K562 (cell line): ENCODE measurements around the gene PRR11. TPM values are rescaled to one million over a fixed set of nuclear protein-coding genes. Genes with fewer than 3 reads are reported as not detected.
A peak's percentile ranks its signal among the peaks of the same experiment; 100 is the strongest.

Source experiments
- ARHGAP35 ChIP-seq: fragments of 450-650 bp; IDR thresholded peaks from 2 replicates; pipeline ENCODE4 v1.6.1; 2018; ENCODE audit not compliant: partially characterized antibody
- ATF2 ChIP-seq: sonication (generic); formaldehyde crosslinking; IDR thresholded peaks from 2 replicates; pipeline ENCODE4 v1.8.1; 2022; ENCODE audit warnings: missing genetic modification reagents
- HCFC1 ChIP-seq: IDR thresholded peaks from 2 replicates; pipeline ENCODE4 v1.6.1; 2012; ENCODE audit warnings: low read depth, low read length, improper control_type of control experiment
- HLTF ChIP-seq: fragments of 450-650 bp; IDR thresholded peaks from 2 replicates; pipeline ENCODE4 v1.6.1; 2016
- HNRNPK ChIP-seq: fragments of 200-400 bp; formaldehyde crosslinking; IDR thresholded peaks from one replicate; pipeline ENCODE4 v1.6.1; 2018; ENCODE audit warnings: mild to moderate bottlenecking, low read depth, low read length; ENCODE audit not compliant: poor library complexity, severe bottlenecking
- KLF1 ChIP-seq: fragments of 450-650 bp; IDR thresholded peaks from 2 replicates; pipeline ENCODE4 v1.6.1; 2016; ENCODE audit warnings: missing genetic modification characterization, missing compliant biosample characterization
- MCM5 ChIP-seq: fragments of 450-650 bp; IDR thresholded peaks from 2 replicates; pipeline ENCODE4 v1.6.1; 2016; ENCODE audit warnings: low read depth
- MEIS2 ChIP-seq: fragments of 450-650 bp; IDR thresholded peaks from 2 replicates; pipeline ENCODE4 v1.6.1; 2014; ENCODE audit warnings: mild to moderate bottlenecking; ENCODE audit not compliant: partially characterized antibody
- MXI1 ChIP-seq: IDR thresholded peaks from 2 replicates; pipeline ENCODE4 v1.6.1; 2011; ENCODE audit warnings: low read depth, mild to moderate bottlenecking, improper control_type of control experiment, low read length
- NFIX ChIP-seq: fragments of 250-450 bp; sonication (Bioruptor Pico); IDR thresholded peaks from 2 replicates; pipeline ENCODE4 v1.4.0; 2020; ENCODE audit warnings: low read depth, mild to moderate bottlenecking, moderate library complexity
- NKRF ChIP-seq: fragments of 450-650 bp; IDR thresholded peaks from 2 replicates; pipeline ENCODE4 v1.6.1; 2016; ENCODE audit warnings: borderline replicate concordance
- NR2C2 ChIP-seq, 2 experiments: fragments of 200-800 bp in 1 of 2; sonication (Bioruptor generic) in 1 of 2; sonication (generic) in 1 of 2; formaldehyde crosslinking in 1 of 2; IDR thresholded peaks; 2 replicates each; pipeline versions ENCODE4 v1.6.1 to v1.8.0; 2016 to 2022; ENCODE audit warnings: mild to moderate bottlenecking in 1 of 2, missing compliant biosample characterization in 1 of 2, missing genetic modification characterization in 1 of 2, missing genetic modification reagents in 1 of 2
- NUFIP1 ChIP-seq: fragments of 450-650 bp; IDR thresholded peaks from 2 replicates; pipeline ENCODE4 v1.6.1; 2018; ENCODE audit not compliant: partially characterized antibody
- PHF21A ChIP-seq: fragments of 450-650 bp; IDR thresholded peaks from 2 replicates; pipeline ENCODE4 v1.6.1; 2017; ENCODE audit warnings: low read depth, borderline replicate concordance
- POLR2G ChIP-seq: fragments of 200-400 bp; formaldehyde crosslinking; IDR thresholded peaks from 2 replicates; pipeline ENCODE4 v1.6.1; 2017; ENCODE audit warnings: low read depth, mild to moderate bottlenecking, antibody characterized with exemption, low read length, moderate library complexity
- POLR3G ChIP-seq: IDR thresholded peaks from 2 replicates; pipeline ENCODE4 v1.6.1; 2011; ENCODE audit not compliant: insufficient read length, insufficient replicate concordance; ENCODE audit errors: extremely low read depth
- RBM25 ChIP-seq: fragments of 200-400 bp; formaldehyde crosslinking; IDR thresholded peaks from 2 replicates; pipeline ENCODE4 v1.6.1; 2018; ENCODE audit warnings: low read length, low read depth, moderate library complexity; ENCODE audit not compliant: severe bottlenecking
- SMAD4 ChIP-seq: fragments of 250-450 bp; sonication (Bioruptor Pico); conservative IDR thresholded peaks from 2 replicates; pipeline ENCODE4 v1.8.0; 2021; ENCODE audit warnings: inconsistent platforms, mild to moderate bottlenecking, moderate library complexity
- SMARCE1 ChIP-seq: fragments of 450-650 bp; IDR thresholded peaks from 2 replicates; pipeline ENCODE4 v1.7.1; 2016; ENCODE audit warnings: mild to moderate bottlenecking
- SP1 ChIP-seq: sonication (generic); formaldehyde crosslinking; IDR thresholded peaks from 2 replicates; pipeline ENCODE4 v1.8.1; 2022; ENCODE audit warnings: mild to moderate bottlenecking, missing genetic modification reagents
- U2AF2 ChIP-seq: fragments of 200-400 bp; formaldehyde crosslinking; optimal IDR thresholded peaks from 2 replicates; pipeline ENCODE3; 2017; ENCODE audit warnings: low read depth, mild to moderate bottlenecking, low read length
- ZBTB2 ChIP-seq: fragments of 450-650 bp; IDR thresholded peaks from 2 replicates; pipeline ENCODE4 v1.6.1; 2016; ENCODE audit warnings: antibody characterized with exemption
- ZNF232 ChIP-seq: sonication (generic); formaldehyde crosslinking; IDR thresholded peaks from 2 replicates; pipeline ENCODE4 v1.8.0; 2022; ENCODE audit warnings: mild to moderate bottlenecking, missing genetic modification reagents
- ZNF263 ChIP-seq: sonication (generic); formaldehyde crosslinking; IDR thresholded peaks from 2 replicates; pipeline ENCODE4 v1.8.0; 2022; ENCODE audit warnings: mild to moderate bottlenecking, missing genetic modification reagents, borderline replicate concordance
- ZNF445 ChIP-seq: fragments of 250-450 bp; sonication (Bioruptor Pico); IDR thresholded peaks from 2 replicates; pipeline ENCODE4 v1.4.0; 2020; ENCODE audit warnings: low read depth, mild to moderate bottlenecking, moderate library complexity
- polyA plus RNA-seq, 8 experiments: library from polyadenylated mRNA; depleted of rRNA in 4 of 8; stranded (reverse) in 5 of 8; unstranded in 3 of 8; fragments of >200 nt; fragmentation: Nextera tagmentation in 2 of 8; fragmentation: Illumina TruSeq in 1 of 8; extraction: Ambion mirVana in 2 of 8; extraction: Trizol in 1 of 8; gene quantifications; 2 replicates each; pipeline versions ENCODE4 v1.2.1 to v1.2.3, GENCODE V29; 2011 to 2014; ENCODE audit warnings: inconsistent platforms in 1 of 8, missing spikeins in 1 of 8
- total RNA-seq, 7 experiments: library from RNA; depleted of rRNA in 6 of 7; stranded (reverse); fragments of >200 nt in 6 of 7; fragmentation: Illumina TruSeq in 2 of 7; extraction: Trizol in 2 of 7; gene quantifications; 2 replicates each; pipeline versions ENCODE4 v1.2.1 to v1.2.3, GENCODE V29; 2011 to 2021; ENCODE audit warnings: low replicate concordance in 1 of 7

PRR11 gene
- total and polyA plus RNA-seq, 9 of the 15 experiments (the other 6 are each of a cell fraction or from before 2014, with no cell fraction given): 13.3 to 75.2 (median 46.4) TPM

GRCh38 chr17:59155439-59156177, at the start of gene PRR11 (continued):
- TF ChIP-seq NKRF (peak; percentile 73; the same call in 1 of the 2 replicates), KLF1 (tag) (no peak), ZNF232 (no peak), NUFIP1 (no peak), HCFC1 (no peak), NFIX (CRISPR knock-in tag) (no peak), ATF2 (CRISPR knock-in tag) (no peak), ARHGAP35 (no peak), MXI1 (no peak), RBM25 (peak; percentile 66), SMAD4 (CRISPR knock-in tag) (no peak), ZBTB2 (0 out of 2 replicates have a peak, but pooled peaks have one; percentile 19), POLR3G (no peak), SMARCE1 (peak; percentile 50; the same call in 1 of the 2 replicates), U2AF2 (no peak), POLR2G (no peak), NR2C2 (CRISPR knock-in tag; IDR thresholded peaks at IDR 0.05) (no peak), NR2C2 (tag; IDR thresholded peaks at IDR 0.05) (no peak), MCM5 (no peak), MEIS2 (no peak), ZNF445 (CRISPR knock-in tag) (no peak), PHF21A (peak; percentile 72; the same call in 1 of the 2 replicates), HNRNPK (no peak), HLTF (peak; percentile 47; the same call in 1 of the 2 replicates), SP1 (CRISPR knock-in tag) (no peak; the same call in 1 of the 2 replicates), ZNF263 (CRISPR knock-in tag) (no peak; the same call in 1 of the 2 replicates)
